NCI-H2196 treated with DMSO at 0.1 percent for 48 hours (cell line): Measurements from ENCODE around the gene TEKTIP1.

Source experiments
- DNase-seq: peaks from one replicate; lab custom pipeline; 2025; ENCODE audit not compliant: unreplicated experiment; lab: John Stamatoyannopoulos, UW

The TEKTIP1 gene

DNA sequence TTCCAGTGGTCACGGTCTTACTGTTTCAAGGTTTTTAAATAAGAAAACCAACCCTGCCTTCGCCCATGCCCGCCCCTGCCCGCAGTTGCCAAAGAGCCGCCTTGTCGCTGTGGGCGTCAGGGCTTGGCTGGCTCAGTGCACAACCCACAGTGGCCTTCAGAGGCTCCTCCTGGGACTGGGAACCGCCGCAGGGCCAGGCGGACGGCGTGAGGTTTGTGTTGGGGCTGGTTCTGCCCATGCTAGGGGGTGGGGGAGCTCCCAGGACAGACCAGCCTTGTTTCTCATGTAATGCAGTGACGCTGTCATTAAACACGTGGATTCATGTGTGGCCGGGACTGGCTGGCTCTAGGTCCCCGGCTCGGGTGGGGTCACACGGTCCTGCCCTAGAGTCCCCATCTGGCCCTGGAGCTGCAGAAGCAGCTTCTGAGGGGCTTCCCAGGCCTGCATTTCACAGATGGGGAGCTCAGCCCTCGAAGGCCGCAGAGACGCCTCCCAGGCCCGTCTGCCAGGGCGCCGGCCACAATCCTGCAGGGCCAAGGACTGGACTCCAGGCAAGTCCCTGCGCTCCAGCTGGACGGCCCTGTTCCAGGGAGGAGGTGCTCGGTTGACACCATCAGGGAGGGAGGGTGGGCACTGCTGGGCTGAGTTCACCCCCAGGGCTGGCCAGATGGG, 2.4 kb upstream of the TEKTIP1 start:
- DNase-seq = no peak

DNA sequence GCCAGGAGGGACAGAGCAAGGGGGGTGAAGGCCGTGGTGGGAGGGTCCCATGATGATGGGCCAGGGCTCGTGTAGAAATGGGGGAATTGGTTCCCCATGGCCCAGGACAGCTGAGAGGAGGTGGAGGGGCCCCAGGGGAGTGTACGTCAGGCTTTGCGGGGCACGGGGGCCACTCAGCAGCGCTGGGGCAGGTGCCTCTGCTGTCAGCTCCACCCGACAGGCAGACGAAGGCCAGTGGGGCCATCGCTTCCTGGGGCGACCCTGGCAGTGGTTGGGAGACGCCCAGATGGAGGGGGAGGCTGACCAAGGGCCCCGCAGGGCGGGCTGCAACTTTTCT, 1.9 kb upstream of the TEKTIP1 start:
- DNase-seq = no peak

DNA sequence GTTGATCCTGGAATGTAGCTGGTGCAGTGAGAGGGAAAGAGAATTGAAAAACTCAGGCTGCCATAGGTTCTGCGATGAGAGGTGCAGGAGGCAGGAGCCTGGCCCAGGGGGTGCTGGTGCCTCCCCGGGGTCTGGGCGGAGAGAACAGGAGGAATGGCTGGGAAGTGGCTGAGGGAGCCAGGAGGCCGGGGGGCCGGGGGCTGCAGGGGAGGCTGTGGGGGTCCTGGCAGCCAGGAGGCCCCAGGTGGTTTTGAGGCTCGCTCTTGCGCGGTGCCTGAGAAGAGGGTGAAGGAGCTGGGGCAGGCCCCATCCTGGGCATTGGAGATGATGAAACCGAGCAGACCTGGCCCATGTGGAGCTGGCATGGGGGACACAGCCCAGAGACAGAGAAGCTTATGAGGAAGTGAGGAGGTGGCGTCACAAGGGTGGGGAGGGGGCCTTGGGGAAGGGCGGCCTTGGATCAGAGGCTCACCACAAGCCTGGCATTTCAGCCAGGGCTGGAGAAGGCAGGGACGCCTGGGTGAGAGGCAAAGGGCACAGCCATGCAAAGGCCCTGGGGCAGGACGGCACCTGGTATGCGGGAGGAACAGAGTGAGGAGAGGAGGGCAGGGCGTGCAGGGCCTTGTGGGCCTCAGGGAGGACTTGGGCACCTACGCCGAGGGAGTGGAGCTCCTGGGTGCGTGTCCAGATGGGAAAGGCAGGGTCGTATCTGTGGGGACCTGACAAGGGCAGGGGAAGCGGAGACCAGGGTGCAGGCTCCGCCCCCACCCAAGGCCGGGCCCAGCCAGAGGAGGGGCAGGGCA, 1.3 kb upstream of the TEKTIP1 start:
- no peak for DNase-seq

DNA sequence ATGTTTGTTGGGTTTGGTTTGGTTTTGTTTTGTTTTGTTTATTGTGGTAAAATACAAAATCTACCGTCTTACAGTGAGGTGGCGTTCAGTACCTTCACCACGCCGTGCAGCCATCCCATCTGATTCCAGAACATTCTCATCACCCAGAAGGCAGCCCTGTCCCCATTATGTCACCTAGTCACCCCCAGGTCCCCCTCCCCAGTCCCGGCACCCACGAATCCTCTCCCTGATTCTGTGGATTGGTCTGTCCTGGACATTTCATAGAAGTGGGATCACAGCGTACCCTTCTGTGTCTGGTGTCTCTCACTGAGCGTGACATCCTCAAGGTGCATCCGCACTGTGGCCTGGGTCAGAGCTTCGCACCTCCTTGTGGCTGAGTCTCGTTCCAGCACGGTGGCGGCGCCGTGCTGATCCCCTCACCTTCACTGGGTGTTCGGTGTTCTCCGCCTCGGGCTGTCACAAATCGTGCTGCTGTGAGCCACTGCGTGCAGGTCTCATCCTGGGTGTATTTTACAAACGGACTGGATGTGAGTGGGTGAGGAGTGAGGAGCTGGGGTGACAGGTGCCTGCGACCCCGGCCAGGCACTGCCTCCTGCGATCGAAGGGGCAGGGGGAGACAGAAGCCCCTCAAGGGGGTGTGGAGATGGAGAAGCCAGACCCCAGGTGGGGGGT, 580 bp upstream of the TEKTIP1 start:
- DNase-seq = no peak

DNA sequence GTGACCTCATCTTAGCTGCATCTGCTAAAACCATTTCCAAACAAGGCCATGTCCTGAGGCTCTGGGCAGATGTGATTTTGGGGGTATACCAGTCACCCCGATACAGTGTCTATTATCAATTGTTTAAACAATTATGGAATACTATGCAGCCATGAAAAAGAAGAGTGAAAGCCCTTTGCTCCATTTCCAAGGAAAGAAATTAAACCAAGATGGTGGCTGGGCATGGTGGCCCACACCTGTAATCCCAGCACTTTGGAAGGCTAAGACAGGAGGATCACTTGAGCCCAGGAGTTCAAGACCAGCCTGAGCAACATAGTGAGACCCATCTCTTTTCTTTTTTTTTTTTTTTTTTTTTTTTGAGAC, 763 bp downstream of the TEKTIP1 start:
- no peak for DNase-seq

DNA sequence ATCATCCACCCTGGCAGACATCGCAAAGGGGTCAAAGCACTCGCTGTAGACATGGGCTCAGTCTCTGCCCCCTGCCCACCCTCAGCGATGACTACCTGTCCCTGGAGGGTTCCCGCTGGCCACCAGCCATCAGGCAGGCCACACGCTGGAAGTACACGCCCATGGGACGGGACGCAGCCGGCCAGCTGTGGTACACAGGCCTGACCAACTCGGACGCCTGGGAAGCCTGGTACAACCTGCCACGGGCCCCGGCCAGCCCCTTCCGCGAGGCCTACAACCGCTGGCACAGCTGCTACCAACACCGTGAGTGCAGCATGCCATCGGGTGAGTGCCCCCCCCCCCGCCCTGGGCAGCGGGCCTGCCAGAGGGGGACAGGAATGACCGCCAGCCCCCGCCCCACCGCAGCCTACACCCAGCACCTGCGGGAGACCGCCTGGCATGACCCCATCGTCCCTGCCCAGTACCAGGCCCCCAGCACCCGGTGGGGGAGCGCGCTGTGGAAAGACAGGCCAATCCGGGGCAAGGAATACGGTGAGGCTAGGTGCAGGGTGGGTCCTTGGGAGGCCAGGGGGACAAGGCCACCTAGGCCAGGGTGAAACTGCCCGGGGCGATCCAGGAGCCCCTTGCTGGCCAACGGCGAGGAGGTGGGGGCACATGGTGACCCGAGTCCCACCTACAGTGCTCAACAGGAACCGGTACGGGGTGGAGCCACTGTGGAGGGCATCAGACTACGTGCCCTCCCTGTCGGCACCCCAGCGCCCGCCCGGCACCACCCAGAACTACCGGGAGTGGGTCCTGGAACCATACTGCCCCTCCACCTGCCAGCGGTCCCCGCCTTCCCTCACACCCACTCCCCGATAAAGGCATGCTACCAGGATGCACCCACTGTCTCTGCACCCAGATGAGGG, 4.4 kb downstream of the TEKTIP1 start:
- DNase-seq = no peak

DNA sequence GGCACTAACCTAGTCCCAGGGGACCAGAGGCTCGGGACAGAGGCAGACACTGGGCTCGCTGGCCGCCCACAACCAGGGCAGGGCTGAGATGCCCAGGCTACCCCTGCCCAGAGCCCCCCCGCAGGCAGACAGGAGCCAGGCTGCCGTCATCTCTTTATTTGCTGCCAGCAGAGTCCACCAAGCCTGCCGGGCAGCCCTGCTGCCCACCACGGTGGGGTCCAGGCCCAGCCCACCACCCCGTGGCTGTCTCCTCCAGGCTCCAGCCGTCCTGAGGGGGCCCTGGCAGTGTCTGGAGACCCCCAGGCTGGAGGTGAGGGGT, 5.0 kb downstream of the TEKTIP1 start:
- no peak for DNase-seq

DNA sequence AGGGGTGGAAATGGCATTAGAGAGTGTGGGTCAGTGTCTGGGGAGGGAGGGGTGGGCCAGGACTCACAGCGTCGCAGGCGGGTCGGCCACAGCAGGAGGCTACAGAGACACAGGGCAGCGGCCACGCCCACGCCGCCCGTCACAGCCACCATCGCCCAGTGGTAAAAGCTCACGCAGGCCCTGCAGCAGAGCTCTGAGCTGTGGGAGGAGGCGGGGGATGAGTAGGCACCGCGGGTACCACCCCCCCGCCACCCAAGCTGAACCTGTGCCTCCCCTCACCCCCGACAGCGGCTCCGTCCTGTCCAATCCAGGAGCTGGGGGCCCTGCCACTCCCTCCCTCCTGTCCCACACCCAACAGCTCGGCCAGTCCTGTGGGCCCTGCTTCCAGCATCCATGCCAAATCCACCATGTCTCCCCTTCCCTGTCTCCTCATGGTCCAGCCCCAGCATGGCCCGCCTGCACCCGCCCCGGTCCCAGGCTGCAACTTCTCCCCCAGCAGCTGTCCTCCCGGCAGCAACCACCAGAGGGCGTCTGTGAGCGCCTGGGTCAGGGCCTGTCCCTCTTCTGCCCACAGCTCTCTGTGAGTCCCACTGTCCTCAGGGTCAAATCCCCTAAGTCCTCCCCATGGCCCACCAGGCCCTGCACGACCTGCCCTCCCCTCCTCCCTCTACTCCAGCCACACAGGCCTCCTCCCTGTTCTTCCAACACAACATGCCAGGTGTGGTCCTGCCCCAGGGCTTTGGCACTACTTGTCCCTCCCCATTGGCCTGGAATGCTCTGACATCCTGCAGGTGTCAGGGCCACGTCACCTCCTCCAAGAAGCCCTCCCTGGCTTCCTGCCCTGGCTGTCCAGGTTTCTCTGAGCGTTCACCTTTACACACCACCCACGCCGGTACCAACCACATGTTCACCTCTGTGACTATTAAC, 6.0 kb downstream of the TEKTIP1 start:
- DNase-seq = no peak

DNA sequence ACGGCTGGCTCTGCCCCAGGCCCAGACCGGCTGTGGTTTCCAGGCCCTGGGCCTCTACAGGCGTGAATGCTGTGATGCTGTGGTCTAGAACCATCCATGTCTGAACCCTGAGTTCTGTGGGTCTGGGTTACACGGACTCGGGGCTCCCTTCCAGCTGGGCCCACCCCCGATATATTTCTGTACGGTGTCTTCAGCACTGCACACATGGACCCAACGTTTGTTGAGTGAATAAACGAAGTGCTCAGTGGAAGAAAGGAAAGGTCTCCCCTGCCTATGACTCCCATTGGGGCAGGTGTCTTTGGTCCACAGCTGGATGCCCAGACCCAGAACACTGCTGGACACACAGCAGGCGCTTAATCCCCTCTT, 6.7 kb downstream of the TEKTIP1 start:
- DNase-seq = no peak

DNA sequence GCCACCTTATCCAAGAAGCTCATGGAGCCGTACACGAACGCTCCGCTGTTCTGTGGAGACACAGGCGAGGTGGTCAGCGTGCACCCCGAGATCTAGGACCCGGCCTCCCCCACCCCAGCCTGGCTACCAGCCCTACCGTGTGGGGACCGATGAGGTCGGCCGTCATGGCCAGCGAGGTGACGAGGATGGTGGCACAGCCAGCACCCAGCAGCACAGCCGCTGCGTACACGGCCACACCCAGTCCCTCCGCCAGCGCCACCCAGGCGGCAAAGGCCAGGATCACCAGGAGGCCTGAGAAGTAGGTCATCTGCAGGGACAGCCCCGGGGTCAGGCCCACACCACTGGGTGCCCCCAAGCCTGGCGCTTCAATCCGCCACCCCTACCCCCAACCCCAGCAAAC, 7.1 kb downstream of the TEKTIP1 start:
- DNase-seq = no peak

DNA sequence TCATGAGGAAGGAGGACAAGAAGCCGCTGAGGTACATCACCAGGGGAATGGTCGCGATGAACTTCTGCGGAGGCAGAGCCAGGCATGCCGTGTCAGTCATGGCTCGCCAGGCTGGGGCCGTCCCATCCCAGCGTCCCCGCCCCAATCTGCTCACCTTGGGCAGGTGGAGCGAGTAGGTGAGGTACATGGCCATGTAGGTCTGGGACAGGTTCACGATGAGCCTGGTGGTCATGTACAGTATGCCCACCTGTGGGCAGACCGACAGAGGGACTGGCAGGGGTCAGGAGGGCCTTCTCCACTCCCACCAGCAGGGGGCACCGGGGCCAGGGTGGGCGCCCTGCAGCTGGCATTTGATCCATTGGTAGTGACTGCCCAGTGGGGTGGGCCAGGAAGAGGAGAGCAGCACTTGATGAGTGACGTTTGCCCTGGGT, 8.3 kb downstream of the TEKTIP1 start:
- DNase-seq = no peak

DNA sequence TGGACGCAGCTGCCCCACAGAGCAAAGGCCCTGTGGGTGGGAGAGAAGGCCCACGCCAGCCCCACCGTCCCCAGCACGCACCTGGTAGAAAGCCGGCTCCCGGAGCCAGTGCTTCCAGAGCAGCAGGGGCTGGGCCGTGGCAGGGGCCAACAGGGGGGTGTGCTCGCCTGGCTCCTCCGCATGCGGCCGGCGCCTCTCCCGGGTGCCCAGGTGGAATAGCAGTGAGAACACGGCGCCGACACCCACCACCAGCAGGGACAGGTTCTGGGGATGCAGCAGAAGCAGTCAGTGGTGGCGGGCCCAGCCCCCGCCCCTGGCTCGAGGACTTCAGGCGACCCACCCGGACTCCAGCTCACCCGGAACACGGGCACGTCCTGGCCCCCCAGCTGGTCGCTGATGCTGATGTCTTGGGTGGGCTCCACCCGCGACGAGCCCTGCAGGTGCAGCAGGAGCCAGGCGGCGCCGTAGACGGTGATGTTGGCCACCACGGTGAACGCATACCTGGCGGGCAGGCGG, 8.9 kb downstream of the TEKTIP1 start:
- DNase-seq = no peak

DNA sequence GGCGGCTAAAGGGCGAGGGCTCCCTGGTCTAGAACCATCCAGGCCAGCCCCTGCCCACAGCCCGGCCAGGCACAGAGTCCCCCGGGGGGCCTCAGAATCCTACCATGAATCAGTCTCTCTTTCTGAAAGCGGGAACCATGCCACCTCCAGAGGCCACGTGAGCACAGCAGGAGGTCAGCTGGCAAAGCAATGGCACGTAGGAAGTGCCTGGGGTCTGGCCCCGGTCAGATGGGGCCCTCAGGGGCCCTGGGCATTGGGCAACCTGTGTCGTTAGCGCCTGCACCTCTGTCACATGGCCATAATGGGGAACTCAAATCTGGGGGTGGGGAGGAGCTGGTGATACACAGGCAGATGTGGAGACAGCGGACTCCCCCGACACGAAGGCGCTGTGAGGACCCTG, 9.6 kb downstream of the TEKTIP1 start:
- DNase-seq = no peak

DNA sequence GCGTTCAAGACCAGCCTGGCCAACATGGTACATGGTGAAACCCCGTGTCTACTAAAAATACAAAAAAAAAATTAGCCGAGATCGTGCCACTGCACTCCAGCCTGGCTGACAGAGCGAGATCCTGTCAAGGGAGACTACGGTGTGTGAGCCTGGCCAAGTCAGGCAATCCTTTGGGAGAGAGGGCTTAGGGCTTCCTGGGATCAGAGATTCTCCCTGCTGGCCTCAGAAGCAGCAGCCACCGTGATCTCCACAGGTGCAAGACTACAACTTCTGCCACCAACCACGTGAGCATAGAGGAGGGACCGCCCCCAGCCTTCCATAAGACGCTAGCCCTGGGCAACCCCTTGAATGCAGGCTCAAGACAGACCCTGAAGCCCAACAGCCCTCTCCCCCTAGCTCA, 10.8 kb downstream of the TEKTIP1 start:
- DNase-seq = no peak

DNA sequence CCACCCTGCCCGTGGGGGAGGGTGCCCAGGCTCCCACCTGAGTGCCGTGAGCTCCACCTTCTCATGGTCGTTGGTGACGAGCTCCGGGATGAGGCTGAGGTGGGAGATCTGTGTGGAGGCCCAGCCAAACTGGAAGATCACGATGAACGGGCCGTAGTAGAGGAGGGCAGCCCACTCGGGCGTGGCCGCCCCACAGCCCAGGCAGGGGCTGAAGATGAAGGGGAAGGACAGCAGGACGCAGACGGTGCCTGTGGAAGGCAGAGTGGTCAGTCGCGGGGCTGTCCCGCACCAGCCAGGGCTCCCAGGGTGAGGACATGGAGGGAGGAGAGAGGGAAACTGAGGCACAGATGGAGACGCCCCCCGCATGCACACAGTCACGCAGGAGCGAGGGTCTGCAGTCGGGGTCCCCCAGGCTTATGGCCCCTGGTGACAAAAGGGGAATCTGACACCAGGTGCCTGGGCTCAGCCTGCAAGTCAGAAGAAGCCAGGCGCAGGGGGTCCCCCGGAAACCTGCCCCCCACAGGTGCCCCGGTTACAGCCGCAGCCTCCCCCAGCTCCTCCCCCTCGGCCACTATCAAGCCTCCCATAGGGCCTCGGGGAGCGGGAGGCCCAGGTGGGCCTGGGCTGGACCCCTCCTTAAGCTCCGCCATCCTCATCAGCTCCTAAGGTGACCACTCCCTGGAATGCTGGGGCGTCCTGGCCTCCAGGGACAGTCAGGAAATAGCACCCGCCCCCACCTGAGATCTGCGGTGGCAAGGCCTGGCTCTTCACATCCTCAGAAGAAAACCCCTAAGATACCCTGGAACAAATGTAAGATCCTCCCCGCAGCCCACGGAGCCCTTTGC, 12.2 kb downstream of the TEKTIP1 start:
- no peak for DNase-seq

DNA sequence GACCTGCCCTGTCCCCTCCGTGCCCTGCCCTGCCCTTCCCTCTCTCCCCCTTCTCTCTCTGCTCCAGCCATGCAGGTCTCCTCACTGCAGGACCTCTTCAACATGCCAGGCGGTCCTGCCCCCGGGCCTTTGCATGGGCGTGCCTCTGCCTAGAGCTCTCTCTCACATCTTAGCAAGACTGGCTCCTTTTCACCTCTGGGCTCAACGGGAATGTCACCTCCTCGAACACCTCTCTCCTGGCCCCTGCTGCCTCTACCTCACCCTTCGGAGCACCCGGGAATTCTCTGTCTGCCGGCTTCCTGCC, 12.8 kb downstream of the TEKTIP1 start:
- DNase-seq = no peak

DNA sequence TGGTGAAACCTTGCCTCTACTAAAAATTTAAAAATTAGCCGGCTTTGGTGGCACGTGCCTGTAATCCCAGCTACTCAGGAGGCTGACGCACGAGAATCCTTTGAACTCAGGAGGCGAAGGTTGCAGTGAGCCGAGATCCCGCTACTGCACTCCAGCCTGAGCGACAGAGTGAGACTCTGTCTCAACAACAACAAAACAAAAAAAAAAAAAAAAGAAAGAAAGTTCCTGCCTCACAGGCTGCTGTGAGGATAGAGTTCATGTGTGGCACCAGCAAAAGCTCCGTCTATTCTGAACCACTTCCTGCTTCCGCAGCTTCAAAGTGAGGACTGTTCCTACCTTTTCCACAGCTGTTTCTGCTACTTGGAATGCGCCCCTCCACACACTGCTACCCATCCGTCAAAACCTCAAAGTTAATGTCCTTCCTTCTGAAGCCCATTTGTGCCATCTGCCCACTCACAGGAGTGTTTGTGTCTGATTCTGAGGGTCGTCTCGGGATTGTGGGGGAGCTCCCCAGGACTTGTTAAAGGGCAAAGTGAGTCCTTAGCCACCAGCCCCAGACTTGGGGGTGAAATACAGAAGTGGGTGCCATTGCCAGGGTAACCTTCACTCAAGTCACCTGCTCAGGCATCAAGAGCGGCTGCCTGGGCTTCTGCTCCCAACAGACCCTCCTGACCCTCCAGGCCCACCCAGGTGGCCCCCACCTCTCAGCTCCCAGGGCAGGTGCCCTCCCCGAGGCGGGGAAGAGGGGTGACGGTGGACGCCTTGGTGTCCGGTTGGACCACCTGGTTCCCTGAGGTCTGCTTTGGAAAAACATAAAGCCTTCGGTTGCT, 15.5 kb downstream of the TEKTIP1 start:
- no peak for DNase-seq

DNA sequence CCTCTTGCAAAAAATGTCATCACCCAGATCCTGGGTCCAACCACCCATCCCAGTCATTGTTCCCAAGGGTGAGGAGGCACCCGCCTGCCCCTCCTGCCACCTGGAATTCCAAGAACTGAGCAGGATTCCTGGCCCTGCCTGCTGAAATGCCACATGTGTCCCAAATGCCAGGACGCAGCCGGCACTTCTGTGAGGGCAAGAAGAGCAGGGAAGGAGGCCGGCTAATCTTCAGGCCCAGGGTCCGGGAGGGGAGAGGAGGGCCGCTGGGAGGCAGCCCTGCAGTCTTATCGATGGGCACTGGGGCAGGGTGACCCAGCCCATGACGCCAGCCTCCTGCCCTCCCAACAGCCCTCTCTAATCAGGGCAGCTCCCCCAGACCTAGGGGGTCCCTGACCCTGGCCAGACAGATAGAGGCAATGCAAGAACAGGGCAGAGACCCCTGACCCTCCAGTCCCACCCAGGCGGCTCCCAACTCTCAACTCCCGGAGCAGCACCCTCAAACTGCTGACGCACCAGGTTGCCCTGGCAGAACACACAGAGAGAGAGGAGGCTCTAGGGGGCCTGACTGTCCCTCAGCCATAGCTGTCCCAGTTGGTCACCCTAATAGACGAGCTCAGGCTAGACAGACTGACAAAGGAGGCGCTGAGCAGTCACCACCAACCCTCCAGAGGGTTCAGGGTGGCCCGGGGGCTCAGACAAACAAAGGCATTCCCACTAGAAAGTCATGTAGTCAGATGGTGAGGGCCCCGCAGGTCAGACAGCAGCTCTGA, 16.9 kb downstream of the TEKTIP1 start:
- DNase-seq = no peak
